K562 (cell line): Measurements from ENCODE around the gene C2CD4B. TPM values are rescaled to one million over a fixed set of nuclear protein-coding genes. Genes with fewer than 3 reads are reported as not detected.

Source experiments
- BRD9 ChIP-seq: fragments of 450-650 bp; IDR thresholded peaks from 2 replicates; pipeline ENCODE4 v1.6.1; 2018; ENCODE audit warnings: low read depth; ENCODE audit not compliant: partially characterized antibody
- CBX2 ChIP-seq: fragments of 200-600 bp; sonication (generic); IDR thresholded peaks from one replicate; pipeline ENCODE4 v1.6.1; 2012; ENCODE audit warnings: mild to moderate bottlenecking, low read length, inconsistent platforms; ENCODE audit not compliant: insufficient read depth, poor library complexity, severe bottlenecking
- CTBP1 ChIP-seq: fragments of 450-650 bp; IDR thresholded peaks from 2 replicates; pipeline ENCODE4 v1.6.1; 2016; ENCODE audit warnings: borderline replicate concordance
- DPF2 ChIP-seq: fragments of 450-650 bp; IDR thresholded peaks from 2 replicates; pipeline ENCODE4 v1.6.1; 2016
- EP300 ChIP-seq: IDR thresholded peaks from 2 replicates; pipeline ENCODE4 v1.6.1; 2012; ENCODE audit warnings: low read length, improper control_type of control experiment
- ERF ChIP-seq: fragments of 450-650 bp; formaldehyde crosslinking; IDR thresholded peaks from 2 replicates; pipeline ENCODE4 v1.4.0; 2020; ENCODE audit warnings: mild to moderate bottlenecking, mixed read lengths
- HDGF ChIP-seq: fragments of 450-650 bp; IDR thresholded peaks from 2 replicates; pipeline ENCODE4 v1.6.1; 2016
- HMG20B ChIP-seq: fragments of 250-450 bp; sonication (Bioruptor Pico); IDR thresholded peaks from 2 replicates; pipeline ENCODE4 v1.5.0; 2021; ENCODE audit warnings: mild to moderate bottlenecking
- KLF10 ChIP-seq: fragments of 250-450 bp; sonication (Bioruptor Pico); IDR thresholded peaks from 2 replicates; pipeline ENCODE4 v1.6.1; 2021; ENCODE audit warnings: matching md5 sums
- NCOA1 ChIP-seq: fragments of 450-650 bp; IDR thresholded peaks from 2 replicates; pipeline ENCODE4 v1.6.1; 2016; ENCODE audit warnings: low read depth
- NEUROD1 ChIP-seq: fragments of 150-350 bp; IDR thresholded peaks from 2 replicates; pipeline ENCODE4 v1.6.1; 2014; ENCODE audit warnings: borderline replicate concordance, low read length, low read depth; ENCODE audit not compliant: partially characterized antibody
- PCBP1 ChIP-seq: fragments of 200-400 bp; formaldehyde crosslinking; IDR thresholded peaks from 2 replicates; pipeline ENCODE4 v1.6.1; 2018; ENCODE audit warnings: mild to moderate bottlenecking, low read depth, low read length; ENCODE audit not compliant: poor library complexity, severe bottlenecking
- RBM39 ChIP-seq: fragments of 200-400 bp; formaldehyde crosslinking; optimal IDR thresholded peaks from 2 replicates; pipeline ENCODE3; 2018; ENCODE audit warnings: low read depth, low read length
- SNIP1 ChIP-seq: fragments of 450-650 bp; IDR thresholded peaks from 2 replicates; pipeline ENCODE4 v1.7.1; 2017; ENCODE audit warnings: low read depth, mild to moderate bottlenecking
- TCF7 ChIP-seq: sonication (generic); IDR thresholded peaks from 2 replicates; pipeline ENCODE4 v1.6.1; 2016; ENCODE audit warnings: antibody characterized with exemption, borderline replicate concordance
- TFAM ChIP-seq: fragments of 250-450 bp; sonication (Bioruptor Pico); conservative IDR thresholded peaks from 2 replicates; pipeline ENCODE4 v1.5.0; 2021; ENCODE audit warnings: mild to moderate bottlenecking, moderate library complexity
- U2AF2 ChIP-seq: fragments of 200-400 bp; formaldehyde crosslinking; optimal IDR thresholded peaks from 2 replicates; pipeline ENCODE3; 2017; ENCODE audit warnings: low read depth, mild to moderate bottlenecking, low read length
- ZNF57 ChIP-seq: fragments of 450-650 bp; formaldehyde crosslinking; IDR thresholded peaks from 2 replicates; pipeline ENCODE4 v1.4.0; 2020; ENCODE audit warnings: mild to moderate bottlenecking, moderate library complexity
- ZNF583 ChIP-seq: fragments of 250-450 bp; sonication (Bioruptor Pico); IDR thresholded peaks from 2 replicates; pipeline ENCODE4 v1.4.0; 2020
- ZNF696 ChIP-seq: fragments of 250-450 bp; sonication (Bioruptor Pico); conservative IDR thresholded peaks from 2 replicates; pipeline ENCODE4 v1.4.0; 2020; ENCODE audit warnings: mild to moderate bottlenecking, moderate library complexity
- ZNF766 ChIP-seq: fragments of 200-800 bp; sonication (Bioruptor generic); conservative IDR thresholded peaks from 2 replicates; pipeline ENCODE4 v1.6.1; 2016; ENCODE audit warnings: missing genetic modification characterization, missing compliant biosample characterization
- ZNF780A ChIP-seq: fragments of 250-450 bp; sonication (Bioruptor Pico); IDR thresholded peaks from 2 replicates; pipeline ENCODE4 v1.5.0; 2021; ENCODE audit warnings: mild to moderate bottlenecking
- polyA plus RNA-seq, 8 experiments: library from polyadenylated mRNA; depleted of rRNA in 4 of 8; stranded (reverse) in 5 of 8; unstranded in 3 of 8; fragments of >200 nt; fragmentation: Nextera tagmentation in 2 of 8; fragmentation: Illumina TruSeq in 1 of 8; extraction: Ambion mirVana in 2 of 8; extraction: Trizol in 1 of 8; gene quantifications; 2 replicates each; pipeline versions ENCODE4 v1.2.1 to v1.2.3, GENCODE V29; 2011 to 2014; ENCODE audit warnings: inconsistent platforms in 1 of 8, missing spikeins in 1 of 8
- total RNA-seq, 7 experiments: library from RNA; depleted of rRNA in 6 of 7; stranded (reverse); fragments of >200 nt in 6 of 7; fragmentation: Illumina TruSeq in 2 of 7; extraction: Trizol in 2 of 7; gene quantifications; 2 replicates each; pipeline versions ENCODE4 v1.2.1 to v1.2.3, GENCODE V29; 2011 to 2021; ENCODE audit warnings: low replicate concordance in 1 of 7
- TF ChIP-seq, protein P1 (sequence below), 2 experiments: fragments of 450-650 bp in 1 of 2; sonication (generic) in 1 of 2; formaldehyde crosslinking in 1 of 2; IDR thresholded peaks; 2 replicates each; pipeline versions ENCODE4 v1.7.1 to v1.9.0; 2016 to 2022; ENCODE audit warnings: inconsistent platforms in 1 of 2, mild to moderate bottlenecking in 1 of 2, missing genetic modification reagents in 1 of 2

Gene C2CD4B
- total and polyA plus RNA-seq, 9 of the 15 experiments (the other 6 are each of a cell fraction or from before 2014, with no cell fraction given), result 0.11 TPM; not detected in 8

DNA sequence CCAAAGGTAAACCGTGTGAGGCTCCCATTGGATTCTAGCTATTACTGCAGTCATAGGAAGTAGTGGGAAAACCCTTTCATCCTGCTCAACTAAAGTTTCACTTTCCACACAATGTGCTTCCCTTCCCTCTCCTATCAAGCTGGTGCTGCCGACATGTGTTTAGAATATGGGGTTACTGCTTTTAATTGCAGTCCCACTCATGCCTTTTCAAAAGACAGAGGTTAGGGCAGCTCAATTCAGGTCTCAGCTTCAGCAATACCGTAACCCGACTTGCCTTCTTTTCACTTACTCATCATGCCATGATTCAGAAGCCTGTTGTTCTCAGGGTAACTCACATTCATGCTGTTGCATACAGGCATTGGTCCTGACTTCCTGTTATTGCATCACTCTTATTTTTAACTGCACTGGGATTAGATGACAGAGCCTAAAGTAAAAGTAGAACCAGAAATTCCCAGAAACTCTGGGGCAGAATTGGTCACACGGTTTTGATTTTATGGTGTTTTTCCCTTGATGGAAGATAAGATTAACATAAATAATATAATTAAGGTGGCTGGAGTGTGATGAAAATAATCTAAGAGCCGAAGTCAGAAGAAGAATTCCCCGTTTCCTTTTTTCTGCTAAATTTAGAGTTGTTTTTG is 45.7 kb downstream of the C2CD4B start (continued):
- TF ChIP-seq RBM39, result no peak
- no peak for TF ChIP-seq BRD9
- peak; percentile 18 for TF ChIP-seq NEUROD1
- peak; percentile 78 for TF ChIP-seq EP300
- TF ChIP-seq PCBP1, result no peak
- TF ChIP-seq HDGF, result no peak
- TF ChIP-seq TFAM (CRISPR knock-in tag), result no peak
- 0 out of 2 replicates have a peak, but pooled peaks have one; percentile 18 for TF ChIP-seq CTBP1
- TF ChIP-seq SNIP1, result no peak
- no peak for TF ChIP-seq CBX2
- TF ChIP-seq ZNF57 (CRISPR knock-in tag), result no peak
- TF ChIP-seq, protein P1, sequence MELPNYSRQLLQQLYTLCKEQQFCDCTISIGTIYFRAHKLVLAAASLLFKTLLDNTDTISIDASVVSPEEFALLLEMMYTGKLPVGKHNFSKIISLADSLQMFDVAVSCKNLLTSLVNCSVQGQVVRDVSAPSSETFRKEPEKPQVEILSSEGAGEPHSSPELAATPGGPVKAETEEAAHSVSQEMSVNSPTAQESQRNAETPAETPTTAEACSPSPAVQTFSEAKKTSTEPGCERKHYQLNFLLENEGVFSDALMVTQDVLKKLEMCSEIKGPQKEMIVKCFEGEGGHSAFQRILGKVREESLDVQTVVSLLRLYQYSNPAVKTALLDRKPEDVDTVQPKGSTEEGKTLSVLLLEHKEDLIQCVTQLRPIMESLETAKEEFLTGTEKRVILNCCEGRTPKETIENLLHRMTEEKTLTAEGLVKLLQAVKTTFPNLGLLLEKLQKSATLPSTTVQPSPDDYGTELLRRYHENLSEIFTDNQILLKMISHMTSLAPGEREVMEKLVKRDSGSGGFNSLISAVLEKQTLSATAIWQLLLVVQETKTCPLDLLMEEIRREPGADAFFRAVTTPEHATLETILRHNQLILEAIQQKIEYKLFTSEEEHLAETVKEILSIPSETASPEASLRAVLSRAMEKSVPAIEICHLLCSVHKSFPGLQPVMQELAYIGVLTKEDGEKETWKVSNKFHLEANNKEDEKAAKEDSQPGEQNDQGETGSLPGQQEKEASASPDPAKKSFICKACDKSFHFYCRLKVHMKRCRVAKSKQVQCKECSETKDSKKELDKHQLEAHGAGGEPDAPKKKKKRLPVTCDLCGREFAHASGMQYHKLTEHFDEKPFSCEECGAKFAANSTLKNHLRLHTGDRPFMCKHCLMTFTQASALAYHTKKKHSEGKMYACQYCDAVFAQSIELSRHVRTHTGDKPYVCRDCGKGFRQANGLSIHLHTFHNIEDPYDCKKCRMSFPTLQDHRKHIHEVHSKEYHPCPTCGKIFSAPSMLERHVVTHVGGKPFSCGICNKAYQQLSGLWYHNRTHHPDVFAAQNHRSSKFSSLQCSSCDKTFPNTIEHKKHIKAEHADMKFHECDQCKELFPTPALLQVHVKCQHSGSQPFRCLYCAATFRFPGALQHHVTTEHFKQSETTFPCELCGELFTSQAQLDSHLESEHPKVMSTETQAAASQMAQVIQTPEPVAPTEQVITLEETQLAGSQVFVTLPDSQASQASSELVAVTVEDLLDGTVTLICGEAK (IDR thresholded peaks at IDR 0.05), result no peak
- TF ChIP-seq, protein P1 (CRISPR knock-in tag; IDR thresholded peaks at IDR 0.05), result no peak
- TF ChIP-seq NCOA1, result no peak
- no peak for TF ChIP-seq ZNF696 (CRISPR knock-in tag)
- peak; percentile 45; the same call in 1 of the 2 replicates for TF ChIP-seq DPF2
- no peak for TF ChIP-seq ERF (CRISPR knock-in tag)
- no peak for TF ChIP-seq TCF7
- TF ChIP-seq HMG20B (CRISPR knock-in tag), result no peak
- no peak for TF ChIP-seq ZNF583 (CRISPR knock-in tag)
- no peak for TF ChIP-seq U2AF2
- no peak for TF ChIP-seq KLF10 (CRISPR knock-in tag)
- TF ChIP-seq ZNF766 (CRISPR knock-in tag), result peak; percentile 80; the same call in 1 of the 2 replicates
- TF ChIP-seq ZNF780A, result no peak
